ENCODE data around the gene HOXD9. TPM values are rescaled to one million over a fixed set of nuclear protein-coding genes. Genes with fewer than 3 reads are reported as not detected.

Gene HOXD9
- polyA plus RNA-seq, 1 of the 3 experiments (the other 2 are of a cell fraction): 4.8 TPM

GRCh38 chr2:176152350-176153181 is 30.0 kb downstream of the HOXD9 start:
- DNase-seq: no peak
- Histone ChIP-seq H3F3A (replicated peaks; ENCODE audit: insufficient read depth) (no peaks in the 10 kb centered on the region), H2AFZ (ENCODE audit: low read depth) (no peak overlapping the region), H3K4me2 (no peak overlapping the region), H3K79me2 (ENCODE audit: insufficient read depth) (no peaks in the 10 kb centered on the region), H4K20me1 (ENCODE audit: insufficient read depth) (no peaks in the 10 kb centered on the region), H3K4me3 (ENCODE audit: low read depth in 2 of 2, low read length in 1 of 2) (no peak overlapping the region), H3K9me3 (no peaks in the 10 kb centered on the region), H3K36me3 (replicated peaks in 1 of 2; ENCODE audit: control insufficient read depth in 1 of 2, insufficient read depth in 2 of 2, low read length in 1 of 2) (peaks cover 0 to 27% of the 10 kb centered on the region in 2 experiments), H3K27me3 (ENCODE audit: insufficient read depth) (no peaks in the 10 kb centered on the region), H3K9me2 (no peaks in the 10 kb centered on the region), H3K4me1 (ENCODE audit: control insufficient read depth in 1 of 2, insufficient read depth in 2 of 2, low read depth in 1 of 2, low read length in 1 of 2) (peaks cover 0 to 13% of the 10 kb centered on the region in 2 experiments; a peak in 1 of 4 replicates), H3K27ac (ENCODE audit: low read depth in 2 of 2, low read length in 1 of 2) (no peak overlapping the region), H3K9ac (no peak overlapping the region)
- POLR2A ChIA-PET: no interaction called here
- TF ChIP-seq IRF3 (IDR thresholded peaks at IDR 0.05; ENCODE audit: low read depth, low read length): no peak
- TF ChIP-seq GABPA (IDR thresholded peaks at IDR 0.05; ENCODE audit: low read depth): no peak
- TF ChIP-seq RXRA (IDR thresholded peaks at IDR 0.05; ENCODE audit: borderline replicate concordance, low read depth): no peak
- no peak for TF ChIP-seq TCF12 (IDR thresholded peaks at IDR 0.05)
- TF ChIP-seq SMC3 (IDR thresholded peaks at IDR 0.05; ENCODE audit: low read depth, low read length): no peak
- no peak for TF ChIP-seq TEAD4 (IDR thresholded peaks at IDR 0.05; ENCODE audit: borderline replicate concordance, insufficient read depth)
- TF ChIP-seq SIN3A (IDR thresholded peaks at IDR 0.05; ENCODE audit: borderline replicate concordance, low read depth, low read length): no peak
- no peak for TF ChIP-seq ELF1 (IDR thresholded peaks at IDR 0.05)
- no peak for TF ChIP-seq FOSL2 (IDR thresholded peaks at IDR 0.05; ENCODE audit: borderline replicate concordance, low read depth)
- TF ChIP-seq TAF1 (IDR thresholded peaks at IDR 0.05; ENCODE audit: borderline replicate concordance, low read depth, low read length): no peak
- no peak for TF ChIP-seq EP300 (IDR thresholded peaks at IDR 0.05; ENCODE audit: borderline replicate concordance in 1 of 2, low read depth in 1 of 2, low read length in 1 of 2)
- TF ChIP-seq FOXM1 (IDR thresholded peaks at IDR 0.05; ENCODE audit: low read depth): no peak
- no peak for TF ChIP-seq RFX5 (IDR thresholded peaks at IDR 0.05; ENCODE audit: low read length)
- no peak for TF ChIP-seq MEF2A (IDR thresholded peaks at IDR 0.05; ENCODE audit: borderline replicate concordance, low read depth)
- no peak for TF ChIP-seq RAD21 (IDR thresholded peaks at IDR 0.05; ENCODE audit: low read length)
- TF ChIP-seq POLR2AphosphoS5 (IDR thresholded peaks at IDR 0.05; ENCODE audit: low read depth, low read length): no peak
- 96% methylated on average over 47 of the region's 48 CpGs for WGBS (ENCODE audit: low lambda C conversion rate)
- CTCF ChIA-PET: interaction anchor here (0.7 to 4.4 kb wide), 2 partner anchors 13 to 486 kb away, joined by 3 to 24 read pairs; no protein-coding TSS in a partner anchor

DNA sequence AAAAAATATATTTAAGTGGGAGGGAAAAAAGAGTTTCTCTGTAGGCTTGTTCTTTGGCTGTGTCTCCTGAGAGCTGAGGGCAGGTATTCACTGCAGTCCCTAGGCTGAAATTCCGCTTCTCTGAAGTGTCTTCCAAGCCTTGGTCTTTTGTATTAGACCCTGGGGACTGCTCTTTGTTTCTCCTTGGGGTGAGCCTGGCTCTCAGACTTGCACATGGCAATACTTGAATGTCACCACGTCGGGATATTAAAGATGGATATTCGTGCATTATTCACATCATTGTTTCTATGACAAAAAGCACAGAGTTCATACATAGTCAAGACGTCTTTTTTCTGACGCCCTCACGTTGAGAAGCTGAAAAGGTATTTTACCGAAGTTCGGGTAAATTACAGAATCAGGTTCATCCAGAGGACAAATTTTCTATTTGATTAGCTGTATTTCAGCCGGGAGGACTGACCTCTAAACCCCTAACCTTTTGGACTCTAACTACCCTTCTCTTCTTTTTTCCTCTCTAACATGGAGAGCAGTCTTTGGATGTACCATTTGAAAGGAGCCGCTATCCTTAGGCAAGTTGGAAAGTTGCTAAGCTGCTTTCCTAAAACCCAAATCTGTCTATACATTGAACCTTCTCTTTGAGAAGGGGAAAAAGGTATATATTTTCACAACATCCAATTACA is 32.2 kb downstream of the HOXD9 start:
- Histone ChIP-seq H3K27me3 (ENCODE audit: insufficient read depth) (no peaks in the 10 kb centered on the region), H3K9me3 (no peaks in the 10 kb centered on the region), H3K9me2 (no peaks in the 10 kb centered on the region), H3F3A (replicated peaks; ENCODE audit: insufficient read depth) (no peaks in the 10 kb centered on the region), H3K9ac (no peak overlapping the region), H3K4me3 (ENCODE audit: low read depth in 2 of 2, low read length in 1 of 2) (no peak overlapping the region), H3K4me2 (no peak overlapping the region), H3K27ac (ENCODE audit: low read depth in 2 of 2, low read length in 1 of 2) (no peak overlapping the region), H3K4me1 (ENCODE audit: control insufficient read depth in 1 of 2, insufficient read depth in 2 of 2, low read depth in 1 of 2, low read length in 1 of 2) (peaks cover 0 to 8% of the 10 kb centered on the region in 2 experiments; a peak in 2 of 4 replicates), H3K79me2 (ENCODE audit: insufficient read depth) (no peaks in the 10 kb centered on the region), H3K36me3 (replicated peaks in 1 of 2; ENCODE audit: control insufficient read depth in 1 of 2, insufficient read depth in 2 of 2, low read length in 1 of 2) (peaks cover 0 to 27% of the 10 kb centered on the region in 2 experiments), H2AFZ (ENCODE audit: low read depth) (no peak overlapping the region), H4K20me1 (ENCODE audit: insufficient read depth) (no peaks in the 10 kb centered on the region)
- ChIA-PET CTCF (interaction anchor here (1.1 to 6.2 kb wide), 6 partner anchors 11 to 400 kb away, joined by 3 to 53 read pairs (median 7); no protein-coding TSS in a partner anchor), POLR2A (interaction anchor here (1.1 kb wide), 1 partner anchor 18 kb away, joined by 3 read pairs; no protein-coding TSS in a partner anchor)
- 95% methylated on average over 11 of the region's 11 CpGs for WGBS (ENCODE audit: low lambda C conversion rate)
- no peak for DNase-seq
- TF ChIP-seq CHD2 (IDR thresholded peaks at IDR 0.05; ENCODE audit: low read length, partially characterized antibody): no peak
- TF ChIP-seq RFX5 (IDR thresholded peaks at IDR 0.05; ENCODE audit: low read length): no peak
- TF ChIP-seq GABPA (IDR thresholded peaks at IDR 0.05; ENCODE audit: low read depth): no peak
- TF ChIP-seq POLR2AphosphoS5 (IDR thresholded peaks at IDR 0.05; ENCODE audit: low read depth, low read length): no peak
- TF ChIP-seq MEF2A (IDR thresholded peaks at IDR 0.05; ENCODE audit: borderline replicate concordance, low read depth): no peak
- no peak for TF ChIP-seq ELF1 (IDR thresholded peaks at IDR 0.05)
- TF ChIP-seq FOXM1 (IDR thresholded peaks at IDR 0.05; ENCODE audit: low read depth): no peak
- TF ChIP-seq ZBTB33 (IDR thresholded peaks at IDR 0.05; ENCODE audit: borderline replicate concordance, low read depth): no peak
- TF ChIP-seq, protein P1, sequence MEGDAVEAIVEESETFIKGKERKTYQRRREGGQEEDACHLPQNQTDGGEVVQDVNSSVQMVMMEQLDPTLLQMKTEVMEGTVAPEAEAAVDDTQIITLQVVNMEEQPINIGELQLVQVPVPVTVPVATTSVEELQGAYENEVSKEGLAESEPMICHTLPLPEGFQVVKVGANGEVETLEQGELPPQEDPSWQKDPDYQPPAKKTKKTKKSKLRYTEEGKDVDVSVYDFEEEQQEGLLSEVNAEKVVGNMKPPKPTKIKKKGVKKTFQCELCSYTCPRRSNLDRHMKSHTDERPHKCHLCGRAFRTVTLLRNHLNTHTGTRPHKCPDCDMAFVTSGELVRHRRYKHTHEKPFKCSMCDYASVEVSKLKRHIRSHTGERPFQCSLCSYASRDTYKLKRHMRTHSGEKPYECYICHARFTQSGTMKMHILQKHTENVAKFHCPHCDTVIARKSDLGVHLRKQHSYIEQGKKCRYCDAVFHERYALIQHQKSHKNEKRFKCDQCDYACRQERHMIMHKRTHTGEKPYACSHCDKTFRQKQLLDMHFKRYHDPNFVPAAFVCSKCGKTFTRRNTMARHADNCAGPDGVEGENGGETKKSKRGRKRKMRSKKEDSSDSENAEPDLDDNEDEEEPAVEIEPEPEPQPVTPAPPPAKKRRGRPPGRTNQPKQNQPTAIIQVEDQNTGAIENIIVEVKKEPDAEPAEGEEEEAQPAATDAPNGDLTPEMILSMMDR (IDR thresholded peaks at IDR 0.05): no peak
- no peak for TF ChIP-seq RXRA (IDR thresholded peaks at IDR 0.05; ENCODE audit: borderline replicate concordance, low read depth)
